ENCODE data around the gene ARL4D.

The ARL4D gene

GRCh38 chr17:43430936-43431713, 32.3 kb downstream of the ARL4D start:
- no peak for DNase-seq

GRCh38 chr17:43431714-43432523, 33.1 kb downstream of the ARL4D start:
- DNase-seq: peak; percentile 33

- DNase-seq: no peak
Observed at GRCh38 chr17:43434902-43435319, 36.1 kb downstream of the ARL4D start.

- DNase-seq: no peak
Observed at GRCh38 chr17:43437756-43438155, 39.0 kb downstream of the ARL4D start.

- DNase-seq: no peak
Observed at GRCh38 chr17:43438626-43439025, 39.8 kb downstream of the ARL4D start.

GRCh38 chr17:43439041-43439440, 40.2 kb downstream of the ARL4D start:
- DNase-seq: no peak

- DNase-seq: peak; percentile 27
Observed at GRCh38 chr17:43442711-43443110, 43.9 kb downstream of the ARL4D start.

- DNase-seq: no peak
Observed at GRCh38 chr17:43443381-43443780, 44.6 kb downstream of the ARL4D start.

- no peak for DNase-seq
Observed at GRCh38 chr17:43444223-43445008, 45.6 kb downstream of the ARL4D start.

- DNase-seq: no peak
Observed at GRCh38 chr17:43445009-43445589, 46.3 kb downstream of the ARL4D start.

- no peak for DNase-seq
Observed at GRCh38 chr17:43446773-43447172, 48.0 kb downstream of the ARL4D start.

GRCh38 chr17:43448720-43449469, 50.1 kb downstream of the ARL4D start:
- no peak for DNase-seq

GRCh38 chr17:43449470-43450248, 50.9 kb downstream of the ARL4D start:
- DNase-seq: no peak
